ENCODE data around the gene RNF14. TPM values are rescaled to one million over a fixed set of nuclear protein-coding genes. Genes with fewer than 3 reads are reported as not detected.

Gene RNF14
- total and polyA plus RNA-seq, 9 of the 15 experiments (the other 6 are each of a cell fraction or from before 2014, with no cell fraction given): 36.3 to 140 (median 75.1) TPM

- TF ChIP-seq GATAD2A (IDR thresholded peaks at IDR 0.05): 0 out of 2 replicates have a peak, but pooled peaks have one; percentile 54
- TF ChIP-seq REST (IDR thresholded peaks at IDR 0.05; ENCODE audit: borderline replicate concordance): peak; percentile 97
- TF ChIP-seq REST (CRISPR knock-in tag; IDR thresholded peaks at IDR 0.05; ENCODE audit: low read depth): peak; percentile 87
- TF ChIP-seq BCL6 (CRISPR knock-in tag; IDR thresholded peaks at IDR 0.05): no peak
- peak; percentile 10; the same call in 1 of the 2 replicates for TF ChIP-seq E2F4 (CRISPR knock-in tag; IDR thresholded peaks at IDR 0.05; ENCODE audit: low read depth)
- TF ChIP-seq TARDBP (IDR thresholded peaks at IDR 0.05): no peak; the same call in 1 of the 2 replicates
- no peak for TF ChIP-seq FOXP4 (CRISPR knock-in tag; IDR thresholded peaks at IDR 0.05; ENCODE audit: borderline replicate concordance)
- TF ChIP-seq POLR2A (conservative IDR thresholded peaks at IDR 0.05): peak; percentile 98
- no peak for TF ChIP-seq ZNF408 (CRISPR knock-in tag; IDR thresholded peaks at IDR 0.05; ENCODE audit: low read depth)
- TF ChIP-seq BRF1 (IDR thresholded peaks at IDR 0.05; ENCODE audit: borderline replicate concordance, extremely low read depth, insufficient read length): no peak
- no peak for TF ChIP-seq MEF2D (tag; conservative IDR thresholded peaks at IDR 0.05; ENCODE audit: low read depth)
- TF ChIP-seq POLR3G (IDR thresholded peaks at IDR 0.05; ENCODE audit: extremely low read depth, insufficient read length, insufficient replicate concordance): no peak
- no peak for TF ChIP-seq NFXL1 (CRISPR knock-in tag; IDR thresholded peaks at IDR 0.05)
- no peak for TF ChIP-seq XRCC3 (IDR thresholded peaks at IDR 0.05)
- TF ChIP-seq PHB2 (IDR thresholded peaks at IDR 0.05; ENCODE audit: low read depth): no peak
- TF ChIP-seq KAT2B (IDR thresholded peaks at IDR 0.05; ENCODE audit: low read depth, low read length): no peak
- TF ChIP-seq HINFP (tag; conservative IDR thresholded peaks at IDR 0.05; ENCODE audit: low read depth): no peak
These were observed at the start of gene RNF14 (continued) for GRCh38 chr5:141968914-141969608.

All from K562 (cell line).